IMR-90 (cell line): ENCODE data around the gene SAMHD1. TPM values are rescaled to one million over a fixed set of nuclear protein-coding genes. Genes with fewer than 3 reads are reported as not detected.

ENCODE experiments used
- ATAC-seq: fragments of 200-7000 bp; cut with Tn5 transposase; 2 replicates; pipeline ENCODE4 v1.9.1; 2020; ENCODE audit warnings: low read depth, mild to moderate bottlenecking, moderate library complexity
- BruUV-seq: library from RNA; stranded (reverse); fragments of 400-500 nt; replicated peaks from 2 replicates; lab custom pipeline; 2021; lab: Mats Ljungman, UMichigan
- CTCF ChIA-PET: fragments of 300-600 bp; formaldehyde crosslinking; extraction: SDS; loops from one replicate; lab custom pipeline; 2021; ENCODE audit warnings: antibody characterized with exemption; lab: Yijun Ruan, JAX
- POLR2A ChIA-PET: fragments of 300-600 bp; sonication (Branson Sonifier 250); formaldehyde crosslinking; loops from one replicate; lab custom pipeline; 2022; ENCODE audit warnings: antibody characterized with exemption; ENCODE audit not compliant: unreplicated experiment; lab: Charles Lee
- DNase-seq: peaks from one replicate; pipeline ENCODE4 v3.0.0; 2013
- H2AFZ ChIP-seq: replicated peaks from 2 replicates; pipeline ENCODE3; 2013; ENCODE audit warnings: low read length, mild to moderate bottlenecking; ENCODE audit not compliant: poor library complexity
- H2AK5ac ChIP-seq: 2 replicates; pipeline ENCODE4 v1.6.1; 2013; ENCODE audit warnings: low read depth, low read length, inconsistent platforms
- H2AK9ac ChIP-seq: replicated peaks from 2 replicates; pipeline ENCODE3; 2013; ENCODE audit warnings: mild to moderate bottlenecking, low read depth, low read length, moderate library complexity; ENCODE audit not compliant: poor library complexity
- H2BK120ac ChIP-seq: 2 replicates; pipeline ENCODE4 v1.6.1; 2013; ENCODE audit warnings: low read depth, low read length, inconsistent platforms
- H2BK15ac ChIP-seq: 3 replicates; pipeline ENCODE4 v1.6.1; 2013; ENCODE audit warnings: low read depth, low read length, inconsistent platforms
- H2BK20ac ChIP-seq: 2 replicates; pipeline ENCODE4 v1.6.1; 2013; ENCODE audit warnings: low read depth, mild to moderate bottlenecking, inconsistent platforms, low read length, moderate library complexity
- H2BK5ac ChIP-seq: 2 replicates; pipeline ENCODE4 v1.6.1; 2013; ENCODE audit warnings: mild to moderate bottlenecking, low read depth, low read length, inconsistent platforms; ENCODE audit not compliant: poor library complexity, severe bottlenecking
- H3K14ac ChIP-seq: replicated peaks from 2 replicates; pipeline ENCODE4 v1.6.1; 2013; ENCODE audit warnings: low read depth, low read length, inconsistent platforms
- H3K18ac ChIP-seq: 2 replicates; pipeline ENCODE4 v1.6.1; 2013; ENCODE audit warnings: low read depth, low read length, control low read depth
- H3K23ac ChIP-seq: 2 replicates; pipeline ENCODE4 v1.6.1; 2013; ENCODE audit warnings: low read depth, low read length, inconsistent platforms
- H3K27ac ChIP-seq: 2 replicates; pipeline ENCODE4 v1.5.1; 2013; ENCODE audit warnings: mild to moderate bottlenecking, control low read depth, low read length; ENCODE audit not compliant: insufficient read depth
- H3K27me3 ChIP-seq: 2 replicates; pipeline ENCODE4 v1.6.1; 2013; ENCODE audit warnings: low read length; ENCODE audit not compliant: control insufficient read depth, insufficient read depth
- H3K36me3 ChIP-seq: 2 replicates; pipeline ENCODE4 v1.6.1; 2013; ENCODE audit warnings: low read length, mixed read lengths; ENCODE audit not compliant: control insufficient read depth, insufficient read depth
- H3K4ac ChIP-seq: 2 replicates; pipeline ENCODE4 v1.6.1; 2013; ENCODE audit warnings: low read depth, low read length, inconsistent platforms
- H3K4me1 ChIP-seq: 2 replicates; pipeline ENCODE4 v1.6.1; 2013; ENCODE audit warnings: low read length, mixed read lengths; ENCODE audit not compliant: control insufficient read depth, insufficient read depth
- H3K4me2 ChIP-seq: 2 replicates; pipeline ENCODE4 v1.6.1; 2013; ENCODE audit warnings: low read depth, mild to moderate bottlenecking, control low read depth, low read length, moderate library complexity
- H3K4me3 ChIP-seq: 2 replicates; pipeline ENCODE4 v1.5.1; 2013; ENCODE audit warnings: low read depth, mild to moderate bottlenecking, control low read depth, low read length, moderate library complexity; ENCODE audit not compliant: insufficient read depth
- H3K56ac ChIP-seq: 2 replicates; pipeline ENCODE4 v1.6.1; 2013; ENCODE audit warnings: low read length, inconsistent platforms; ENCODE audit not compliant: insufficient read depth; ENCODE audit errors: extremely low read depth
- H3K79me1 ChIP-seq, 2 experiments: 2 replicates each; pipeline ENCODE4 v1.6.1; 2013; ENCODE audit warnings: low read length in 2 of 2, inconsistent platforms in 1 of 2, low read depth in 1 of 2
- H3K9ac ChIP-seq: 2 replicates; pipeline ENCODE4 v1.6.1; 2013; ENCODE audit warnings: low read depth, low read length, control low read depth
- H3K9me1 ChIP-seq: 2 replicates; pipeline ENCODE4 v1.6.1; 2013; ENCODE audit warnings: low read length, inconsistent platforms; ENCODE audit not compliant: insufficient read depth
- H3K9me3 ChIP-seq: 2 replicates; pipeline ENCODE4 v1.6.1; 2013; ENCODE audit warnings: low read length; ENCODE audit not compliant: control insufficient read depth, insufficient read depth
- H4K20me1 ChIP-seq: 2 replicates; pipeline ENCODE4 v1.6.1; 2013; ENCODE audit warnings: low read length, inconsistent platforms; ENCODE audit not compliant: insufficient read depth
- H4K5ac ChIP-seq: 2 replicates; pipeline ENCODE4 v1.6.1; 2013; ENCODE audit warnings: mild to moderate bottlenecking, low read depth, low read length, control low read depth
- H4K8ac ChIP-seq, 2 experiments: 2 replicates each; pipeline ENCODE4 v1.6.1; 2013; ENCODE audit warnings: low read depth in 2 of 2, low read length in 2 of 2, control low read depth in 1 of 2, inconsistent platforms in 1 of 2
- H4K91ac ChIP-seq: 2 replicates; pipeline ENCODE4 v1.6.1; 2013; ENCODE audit warnings: low read depth, low read length, inconsistent platforms; ENCODE audit not compliant: insufficient read depth
- CEBPB ChIP-seq: IDR thresholded peaks from 2 replicates; pipeline ENCODE4 v1.6.1; 2012; ENCODE audit warnings: low read depth, low read length, improper control_type of control experiment
- CHD1 ChIP-seq: IDR thresholded peaks from 2 replicates; pipeline ENCODE4 v1.6.1; 2012; ENCODE audit warnings: low read depth, low read length, improper control_type of control experiment
- CTCF ChIP-seq: conservative IDR thresholded peaks from 2 replicates; pipeline ENCODE4 v1.5.1; 2012; ENCODE audit warnings: mild to moderate bottlenecking, low read depth, low read length, improper control_type of control experiment
- FOS ChIP-seq: fragments of 150-350 bp; IDR thresholded peaks from 2 replicates; pipeline ENCODE4 v1.6.1; 2016; ENCODE audit warnings: low read depth, low read length
- MAZ ChIP-seq: IDR thresholded peaks from 2 replicates; pipeline ENCODE4 v1.6.1; 2012; ENCODE audit warnings: low read depth, mild to moderate bottlenecking, low read length, improper control_type of control experiment, moderate library complexity, borderline replicate concordance
- RAD21 ChIP-seq: IDR thresholded peaks from 2 replicates; pipeline ENCODE4 v1.6.1; 2012; ENCODE audit warnings: low read length, improper control_type of control experiment
- RFX5 ChIP-seq: IDR thresholded peaks from 2 replicates; pipeline ENCODE4 v1.8.0; 2012; ENCODE audit warnings: low read depth, mild to moderate bottlenecking, low read length, moderate library complexity
- WGBS, 2 experiments: methylation state at CpG; one replicate each; pipeline versions ENCODE4 v1.1.5 to v1.1.7; 2013; ENCODE audit warnings: missing lambda C conversion rate in 2 of 2; ENCODE audit not compliant: insufficient read length in 1 of 2; ENCODE audit errors: extremely low coverage in 2 of 2; 5-methylcytosine and 5-hydroxymethylcytosine counted together
- dilution Hi-C: fragments of 300-500 bp; cut with HindIII; formaldehyde crosslinking; loops from one replicate; pipeline ENCODE4 v1.14.3; 2018; ENCODE audit warnings: low sequenced_read_pairs; ENCODE audit not compliant: unreplicated experiment
- in situ Hi-C: fragments of 300-500 bp; cut with MboI; formaldehyde crosslinking; loops from 3 replicates; pipeline ENCODE4 v1.14.3; 2019; ENCODE audit warnings: low sequenced_read_pairs, inconsistent platforms, mixed read lengths
- intact Hi-C: fragments of 100-400 bp; cut with micrococcal nuclease; formaldehyde crosslinking; loops from 2 replicates; pipeline ENCODE4 v1.10.0; 2022
- polyA plus RNA-seq, 3 experiments: library from polyadenylated mRNA; depleted of rRNA; stranded (reverse); fragments of >200 nt; gene quantifications; 2 replicates each; pipeline ENCODE4 v1.2.3, GENCODE V29; 2012; ENCODE audit warnings: low replicate concordance in 1 of 3
- total RNA-seq: library from RNA; depleted of rRNA; stranded (reverse); fragments of >200 nt; gene quantifications from 2 replicates; pipeline ENCODE4 v1.2.3, GENCODE V29; 2012
- TF ChIP-seq, protein P1 (sequence below): fragments of 150-350 bp; IDR thresholded peaks from 2 replicates; pipeline ENCODE4 v1.6.1; 2016; ENCODE audit warnings: low read depth, mild to moderate bottlenecking, low read length, moderate library complexity, borderline replicate concordance

Gene SAMHD1
- total and polyA plus RNA-seq, 2 of the 4 experiments (the other 2 are of a cell fraction), result 6.3 to 14.9 TPM

DNA sequence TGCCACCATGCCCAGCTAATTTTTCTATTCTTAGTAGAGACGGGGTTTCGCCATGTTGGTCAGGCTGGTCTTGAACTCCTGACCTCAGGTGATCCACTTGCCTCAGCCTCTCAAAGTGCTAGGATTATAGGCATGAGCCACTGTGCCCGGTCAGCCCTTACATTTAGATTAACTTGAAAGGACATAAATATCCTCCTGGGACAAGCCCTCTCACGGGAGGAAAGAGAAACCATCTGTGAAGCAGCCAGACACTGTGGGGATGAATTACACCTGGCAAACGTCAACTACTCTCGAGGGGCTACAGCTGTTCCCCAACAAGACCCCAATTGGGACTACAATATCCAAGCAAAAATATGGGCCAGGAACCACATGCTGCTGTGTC, 32.7 kb upstream of the SAMHD1 start:
- no peak overlapping the region for H3K4me2 ChIP-seq
- no peaks in the 10 kb centered on the region for H4K20me1 ChIP-seq
- H3K14ac ChIP-seq, result no peak overlapping the region
- H3K79me1 ChIP-seq, result no peaks in the 10 kb centered on the region
- H4K8ac ChIP-seq, result no peak overlapping the region
- no peaks in the 10 kb centered on the region for H3K36me3 ChIP-seq
- H3K23ac ChIP-seq, result no peak overlapping the region
- H4K5ac ChIP-seq, result no peak overlapping the region
- H2BK20ac ChIP-seq, result no peak overlapping the region
- H3K4me1 ChIP-seq, result no peaks in the 10 kb centered on the region
- dilution Hi-C loops (no loop called here), intact Hi-C loops (no loop called here), in situ Hi-C loops (no loop called here)
- no peaks in the 10 kb centered on the region for H3K27me3 ChIP-seq
- ChIA-PET POLR2A (no interaction called here), CTCF (no interaction called here)
- H3K9ac ChIP-seq, result no peak overlapping the region
- WGBS, 2 experiments, result 20% methylated on average over 1 of the region's 6 CpGs; no CpG with 5 or more reads in 1 of the 2 experiments
- H3K4ac ChIP-seq, result no peak overlapping the region
- no peak overlapping the region for H3K4me3 ChIP-seq
- no peaks in the 10 kb centered on the region for H3K9me3 ChIP-seq
- no peaks in the 10 kb centered on the region for H3K9me1 ChIP-seq
- no peak overlapping the region for H3K18ac ChIP-seq
- H3K56ac ChIP-seq, result no peak overlapping the region
- DNase-seq (no peak), ATAC-seq (no peak)
- H2BK5ac ChIP-seq, result no peak overlapping the region
- H2BK120ac ChIP-seq, result no peak overlapping the region
- H2BK15ac ChIP-seq, result no peak overlapping the region
- no peak overlapping the region for H2AK5ac ChIP-seq
- no peak overlapping the region for H2AK9ac ChIP-seq
- H4K91ac ChIP-seq, result no peak overlapping the region
- H3K27ac ChIP-seq, result no peak overlapping the region
- BruUV-seq, result no TSS peak
- H2AFZ ChIP-seq, result no peak overlapping the region
- TF ChIP-seq CHD1, result no peak
- TF ChIP-seq, protein P1, sequence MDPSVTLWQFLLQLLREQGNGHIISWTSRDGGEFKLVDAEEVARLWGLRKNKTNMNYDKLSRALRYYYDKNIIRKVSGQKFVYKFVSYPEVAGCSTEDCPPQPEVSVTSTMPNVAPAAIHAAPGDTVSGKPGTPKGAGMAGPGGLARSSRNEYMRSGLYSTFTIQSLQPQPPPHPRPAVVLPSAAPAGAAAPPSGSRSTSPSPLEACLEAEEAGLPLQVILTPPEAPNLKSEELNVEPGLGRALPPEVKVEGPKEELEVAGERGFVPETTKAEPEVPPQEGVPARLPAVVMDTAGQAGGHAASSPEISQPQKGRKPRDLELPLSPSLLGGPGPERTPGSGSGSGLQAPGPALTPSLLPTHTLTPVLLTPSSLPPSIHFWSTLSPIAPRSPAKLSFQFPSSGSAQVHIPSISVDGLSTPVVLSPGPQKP, result no peak
- TF ChIP-seq CTCF, result no peak
- TF ChIP-seq RFX5, result no peak
- no peak for TF ChIP-seq MAZ
- no peak for TF ChIP-seq CEBPB
- TF ChIP-seq FOS, result no peak
- TF ChIP-seq RAD21, result no peak
